Fibroblast of the conjunctiva (primary cell): ENCODE results near the gene BCDIN3D.
"Not testable (repeated sequence)": the region's sequence is repeated elsewhere in the genome, so short reads cannot be mapped to it uniquely, and the experiment has no call there.

Experiments
- DNase-seq: peaks from one replicate; pipeline ENCODE4 v3.0.0-alpha.2; 2010; ENCODE audit warnings: low read depth

Gene BCDIN3D

GRCh38 chr12:49842519-49843352 is at the start of gene BCDIN3D:
BCDIN3D (minus strand) TSS chr12:49843106; CDS start chr12:49843087, 19 bp downstream.
- DNase-seq, result peak; percentile 86

- DNase-seq, result no peak
These were observed 49.3 kb upstream of the BCDIN3D start for GRCh38 chr12:49892084-49892731.

DNA sequence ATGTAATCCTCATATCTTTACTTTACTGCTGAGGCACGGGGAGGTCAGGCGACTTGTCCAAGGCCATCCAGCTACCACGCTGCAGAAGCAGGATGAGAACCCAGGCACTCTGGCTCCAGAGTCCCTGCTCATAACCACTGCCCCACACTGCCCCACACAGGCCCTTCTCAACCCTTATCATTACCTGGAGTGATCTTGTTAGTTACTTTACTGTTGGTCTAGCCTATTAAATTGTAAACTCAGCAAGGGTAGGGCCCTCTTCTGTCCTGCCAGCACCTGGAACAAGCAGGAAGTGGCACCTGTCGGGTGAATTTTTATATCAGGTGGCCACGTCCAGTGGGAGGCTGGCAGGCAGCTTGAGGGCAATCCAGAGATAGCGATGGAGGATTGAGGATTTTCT is 48.6 kb upstream of the BCDIN3D start:
- no peak for DNase-seq

- DNase-seq, result no peak
These were observed 48.1 kb upstream of the BCDIN3D start for GRCh38 chr12:49891012-49891411.

GRCh38 chr12:49890096-49890461 is 47.2 kb upstream of the BCDIN3D start:
- no peak for DNase-seq

GRCh38 chr12:49889361-49890095 is 46.6 kb upstream of the BCDIN3D start:
- DNase-seq, result no peak

GRCh38 chr12:49888461-49889151 is 45.7 kb upstream of the BCDIN3D start:
- no peak for DNase-seq

DNA sequence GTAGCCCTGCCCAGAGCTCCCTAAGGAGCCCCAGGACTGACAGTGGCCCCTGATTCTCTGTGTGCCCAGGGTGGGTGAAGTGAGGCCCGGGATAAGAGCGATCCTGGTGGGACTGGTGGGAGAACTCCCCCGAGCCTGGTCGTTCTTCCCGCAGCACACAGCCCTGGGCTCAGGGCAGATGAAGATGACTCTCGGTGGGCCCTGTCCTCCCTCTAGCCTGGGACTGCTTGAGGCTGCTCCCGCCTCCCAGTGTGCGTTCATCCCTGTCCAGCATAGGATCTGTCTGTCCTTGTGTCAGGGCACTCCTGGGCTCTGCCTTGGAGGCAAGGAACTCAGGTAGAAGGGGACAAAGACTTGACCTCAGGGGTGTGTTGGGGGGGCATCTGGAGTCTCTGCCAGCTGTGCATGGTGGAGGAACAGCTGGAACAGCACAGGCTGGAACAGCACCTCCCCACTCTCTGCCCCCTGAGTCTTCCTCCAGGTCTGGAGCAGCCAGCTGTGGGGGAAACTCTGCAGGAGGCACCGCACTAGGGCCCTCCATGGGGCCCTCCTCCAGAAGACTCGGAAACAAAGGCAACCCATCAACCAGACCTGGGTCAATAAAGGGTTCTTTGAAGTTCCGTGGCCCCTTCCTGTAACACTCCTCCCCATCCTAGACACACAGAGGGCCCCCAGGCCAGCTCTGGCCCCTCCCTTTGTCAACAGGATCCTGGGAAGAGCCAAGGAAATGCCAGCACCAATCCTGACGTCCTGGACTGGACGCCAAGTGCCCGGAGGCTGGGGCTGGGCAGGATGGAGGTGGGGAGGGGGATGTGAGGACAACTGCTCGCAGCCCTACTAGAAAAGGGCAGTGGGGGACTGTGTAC is 44.9 kb upstream of the BCDIN3D start:
- no peak for DNase-seq

DNA sequence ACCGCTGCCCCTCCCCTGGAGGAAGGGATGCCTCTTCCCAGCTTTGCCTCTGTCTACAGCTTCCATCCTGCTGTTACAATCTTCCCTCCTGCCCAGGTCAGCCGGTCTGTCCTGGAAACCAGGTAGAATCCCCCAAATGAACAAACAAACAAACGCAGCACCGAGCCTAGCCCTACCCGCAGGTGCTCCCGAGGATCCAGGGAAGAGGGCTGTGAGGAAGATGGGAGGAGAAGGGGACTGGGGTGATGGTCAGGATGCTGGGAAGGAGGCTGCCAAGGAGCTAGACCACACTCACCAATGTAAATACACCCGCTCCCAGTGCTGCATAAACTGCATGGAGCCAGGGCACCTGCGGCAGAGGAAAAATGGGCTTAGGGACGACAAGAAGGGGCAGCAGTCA is 44.2 kb upstream of the BCDIN3D start:
- no peak for DNase-seq

GRCh38 chr12:49885663-49886461 is 43.0 kb upstream of the BCDIN3D start:
- DNase-seq, result no peak

DNA sequence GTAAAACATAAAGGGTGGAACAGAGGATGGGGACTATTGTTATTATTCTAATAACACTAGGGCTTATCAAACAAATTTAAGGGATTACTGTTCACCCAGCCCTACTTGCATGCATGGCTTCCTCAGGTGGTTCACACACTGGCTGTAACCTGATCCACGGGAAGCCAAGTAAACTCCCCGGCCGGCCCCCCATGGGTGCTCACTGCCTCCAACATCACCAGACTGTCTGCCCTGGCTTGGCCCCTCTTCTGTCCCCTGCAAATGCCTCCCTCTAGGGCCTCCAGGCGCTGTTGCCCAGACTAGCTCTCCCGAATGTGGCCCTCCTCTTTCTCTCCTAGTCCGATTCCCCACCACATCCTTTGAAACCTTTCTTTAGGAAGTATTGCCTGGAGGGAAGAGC is 42.2 kb upstream of the BCDIN3D start:
- no peak for DNase-seq

GRCh38 chr12:49882851-49883464 is 40.1 kb upstream of the BCDIN3D start:
- no peak for DNase-seq

DNA sequence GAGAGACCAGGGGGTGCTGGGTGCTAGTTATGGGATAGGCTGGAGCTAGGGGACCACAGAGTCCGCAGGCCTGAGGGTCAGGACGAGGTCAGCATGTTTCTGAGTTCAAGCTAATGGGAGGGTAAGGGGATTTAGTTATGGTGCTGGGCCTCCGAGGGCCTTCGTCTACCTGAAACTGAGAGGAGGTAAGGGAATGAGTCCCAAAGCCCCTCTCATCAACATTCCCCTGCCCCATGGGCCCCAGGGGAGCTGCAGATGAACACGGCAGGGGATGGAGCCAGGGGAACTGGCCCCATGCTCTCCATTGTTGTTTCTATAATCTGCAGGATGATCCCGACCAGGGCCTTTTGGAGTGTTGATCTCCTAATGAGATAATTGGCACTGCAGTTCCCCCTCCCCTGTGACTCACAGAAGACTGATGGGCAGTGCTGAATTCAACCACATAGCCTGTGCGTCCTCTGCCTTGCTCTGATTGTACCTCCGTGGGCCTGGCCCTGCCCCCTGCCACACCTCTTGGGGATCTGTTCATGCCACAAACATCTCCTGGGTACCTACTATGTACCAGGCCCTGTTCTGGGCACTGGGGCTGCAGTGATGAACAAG is 39.4 kb upstream of the BCDIN3D start:
- DNase-seq, result no peak

DNA sequence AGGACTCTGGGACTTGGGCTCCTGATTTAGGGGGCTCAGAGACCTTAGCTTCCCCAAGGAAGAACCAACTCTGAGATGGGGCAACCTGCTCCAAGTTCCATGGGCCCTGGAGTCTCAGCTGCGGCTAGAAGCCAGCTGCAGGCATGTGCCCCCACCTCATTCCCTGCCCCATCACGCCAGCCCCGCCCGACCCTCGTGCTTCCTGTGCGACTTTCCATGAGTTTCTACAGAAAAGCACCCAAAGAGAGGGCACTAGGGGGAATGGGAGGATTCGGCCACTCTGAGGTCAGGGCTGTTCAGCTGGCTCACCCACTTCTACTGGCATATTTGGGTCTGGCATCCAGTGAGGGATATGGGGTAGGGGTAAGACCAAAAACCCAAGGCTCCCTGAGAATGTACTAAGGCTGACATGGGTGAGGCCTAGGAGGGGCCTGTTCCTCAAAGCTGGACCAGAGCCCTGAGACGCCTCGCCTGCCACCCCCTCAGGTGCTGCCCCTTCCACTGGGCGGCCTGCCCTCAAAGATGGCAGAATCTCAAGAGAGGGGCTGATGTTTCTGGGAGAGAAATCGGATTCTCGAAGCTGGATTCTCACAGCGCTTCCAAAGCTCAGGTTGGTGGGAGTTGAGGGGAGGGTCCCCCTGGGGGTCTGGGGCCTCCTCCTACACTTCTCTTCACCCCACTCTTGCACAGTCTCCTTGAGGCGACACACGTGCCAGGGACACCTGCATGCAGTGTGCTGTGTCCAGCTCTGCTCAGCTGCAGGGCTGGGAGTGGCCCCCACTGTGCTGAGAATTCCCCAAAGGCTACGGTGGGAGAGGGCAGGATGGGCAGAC is 38.7 kb upstream of the BCDIN3D start:
- no peak for DNase-seq

DNA sequence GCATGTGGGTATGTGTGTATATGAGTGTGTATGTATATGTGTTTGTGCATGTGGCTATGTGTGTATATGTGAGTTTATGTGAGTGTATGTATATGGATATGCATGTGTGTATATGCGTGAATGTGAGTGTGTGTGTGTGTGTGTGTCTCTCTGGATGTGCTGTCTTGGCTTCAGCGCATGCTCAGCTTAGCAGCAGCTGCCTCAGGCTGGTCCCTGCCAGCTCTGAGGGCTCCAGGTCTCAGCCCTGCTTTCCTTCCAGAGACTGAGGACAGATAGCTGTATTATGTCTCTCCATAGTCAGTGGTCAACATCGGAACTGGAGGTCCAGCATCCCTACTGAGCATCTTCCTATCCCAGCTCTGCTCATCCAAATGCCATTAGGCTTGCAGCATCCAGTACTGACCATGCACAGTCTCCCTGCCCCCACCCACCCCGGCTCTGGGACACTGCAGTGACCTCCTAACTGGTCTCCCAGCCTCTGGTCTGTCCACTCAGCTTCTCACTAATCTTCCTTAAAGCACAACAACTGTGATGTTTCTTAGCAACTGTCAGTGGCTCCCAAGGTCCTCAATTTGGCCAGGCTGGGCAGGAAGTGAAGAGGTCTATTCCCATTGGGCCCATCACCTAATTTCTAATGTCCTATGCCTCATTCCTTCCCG is 38.0 kb upstream of the BCDIN3D start:
- no peak for DNase-seq

DNA sequence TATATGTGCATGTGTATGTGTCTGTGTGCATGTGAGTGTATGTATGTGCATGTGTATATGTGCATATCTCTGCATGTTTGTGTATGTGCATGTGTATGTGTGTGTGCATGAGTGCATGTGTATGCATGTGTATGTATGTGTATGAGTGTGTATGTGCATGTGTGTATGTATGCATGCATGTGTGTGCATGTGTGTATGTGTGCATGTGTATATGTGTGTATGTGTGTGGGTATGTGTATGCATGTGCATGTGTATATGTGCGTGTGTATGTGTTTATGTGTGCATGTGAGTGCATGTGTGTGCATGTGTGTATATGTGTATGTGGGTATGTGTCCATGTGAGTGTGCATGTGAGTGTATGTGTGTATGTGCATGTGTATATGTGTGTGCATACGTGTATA is 36.2 kb upstream of the BCDIN3D start:
- not testable (repeated sequence) for DNase-seq

DNA sequence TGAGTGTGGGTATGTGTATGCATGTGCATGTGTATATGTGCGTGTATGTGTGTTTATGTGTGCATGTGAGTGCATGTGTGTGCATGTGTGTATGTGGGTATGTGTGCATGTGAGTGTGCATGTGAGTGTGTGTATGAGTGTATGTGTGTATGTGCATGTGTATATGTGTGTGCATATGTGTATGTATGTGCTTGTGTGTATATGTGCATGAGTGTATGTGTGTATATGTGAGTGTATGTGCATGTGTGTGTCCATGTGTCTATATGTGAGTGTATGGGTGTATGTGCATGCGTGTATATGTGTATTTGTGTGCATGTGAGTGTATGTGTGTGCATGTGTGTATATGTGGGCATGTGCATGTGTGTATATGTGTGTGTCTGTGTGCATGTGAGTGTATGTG is 35.1 kb upstream of the BCDIN3D start:
- no peak for DNase-seq

- no peak for DNase-seq
These were observed 34.2 kb upstream of the BCDIN3D start for GRCh38 chr12:49877066-49877465.
